HG03135 (cell line): ENCODE results near the gene ZFYVE1.

Source experiments
- ATAC-seq: cut with Tn5 transposase; IDR thresholded peaks from one replicate; pipeline ENCODE4 v1.9.1; 2021; ENCODE audit warnings: mild to moderate bottlenecking, moderate library complexity; ENCODE audit not compliant: unreplicated experiment

The ZFYVE1 gene

DNA sequence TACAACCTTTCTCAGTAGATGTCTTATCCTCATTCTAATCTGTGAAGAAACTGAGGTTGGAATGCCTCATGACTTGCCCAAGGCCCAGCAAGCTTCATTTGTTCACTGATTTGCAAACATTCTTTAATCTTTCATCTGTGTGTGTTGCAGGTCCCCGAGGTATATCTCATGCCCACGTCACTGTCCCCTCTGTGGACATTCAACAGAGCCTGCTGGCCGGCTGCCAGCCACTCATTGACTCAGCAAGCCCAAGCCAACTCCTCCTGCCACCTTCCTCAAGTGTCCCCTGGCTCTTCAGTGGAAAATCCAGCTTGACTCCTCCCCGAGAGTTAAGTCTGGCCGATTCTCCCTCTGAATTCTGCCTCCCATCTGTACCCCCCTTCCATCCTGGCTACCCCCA is 102.6 kb downstream of the ZFYVE1 start:
- no peak for ATAC-seq

DNA sequence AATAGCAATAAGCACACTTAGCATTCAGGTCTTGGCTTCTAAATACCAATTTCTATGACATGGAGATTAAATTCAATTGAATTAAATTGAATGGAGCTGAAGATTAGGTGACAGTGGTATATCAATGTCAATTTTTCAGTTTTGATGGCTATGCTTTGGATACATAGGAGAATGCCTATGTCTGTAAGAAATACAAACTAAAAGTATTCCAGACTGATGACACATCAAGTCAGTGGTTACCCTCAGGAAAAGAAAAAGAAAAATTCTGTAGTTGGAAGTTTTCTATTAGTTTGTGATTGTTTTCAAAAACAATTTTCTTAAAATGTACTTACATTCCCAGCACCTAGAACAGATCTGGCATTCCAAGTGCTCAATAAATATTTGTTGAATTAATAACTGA is 105.5 kb downstream of the ZFYVE1 start:
- ATAC-seq = no peak

DNA sequence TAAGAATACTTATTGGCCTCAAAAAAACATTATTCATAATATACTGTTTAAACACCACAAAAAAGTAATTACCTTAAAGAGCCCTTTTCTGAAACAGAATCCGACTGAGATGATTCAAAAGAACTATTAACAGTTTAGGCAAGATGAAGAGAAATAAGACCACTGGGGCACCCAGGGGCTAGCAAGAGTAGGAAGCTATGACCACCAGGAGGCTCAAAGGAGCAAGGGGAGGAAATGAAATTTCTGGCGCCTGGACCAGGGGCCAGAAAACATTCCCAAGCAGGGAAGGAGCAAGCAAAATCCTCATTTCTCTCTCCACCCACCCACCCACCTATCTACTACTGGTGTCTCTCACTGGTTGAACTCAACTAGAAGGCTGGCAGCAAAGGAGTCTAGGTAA is 106.9 kb downstream of the ZFYVE1 start:
- ATAC-seq = no peak
